ENCODE measurements around the gene STAB2.

DNA sequence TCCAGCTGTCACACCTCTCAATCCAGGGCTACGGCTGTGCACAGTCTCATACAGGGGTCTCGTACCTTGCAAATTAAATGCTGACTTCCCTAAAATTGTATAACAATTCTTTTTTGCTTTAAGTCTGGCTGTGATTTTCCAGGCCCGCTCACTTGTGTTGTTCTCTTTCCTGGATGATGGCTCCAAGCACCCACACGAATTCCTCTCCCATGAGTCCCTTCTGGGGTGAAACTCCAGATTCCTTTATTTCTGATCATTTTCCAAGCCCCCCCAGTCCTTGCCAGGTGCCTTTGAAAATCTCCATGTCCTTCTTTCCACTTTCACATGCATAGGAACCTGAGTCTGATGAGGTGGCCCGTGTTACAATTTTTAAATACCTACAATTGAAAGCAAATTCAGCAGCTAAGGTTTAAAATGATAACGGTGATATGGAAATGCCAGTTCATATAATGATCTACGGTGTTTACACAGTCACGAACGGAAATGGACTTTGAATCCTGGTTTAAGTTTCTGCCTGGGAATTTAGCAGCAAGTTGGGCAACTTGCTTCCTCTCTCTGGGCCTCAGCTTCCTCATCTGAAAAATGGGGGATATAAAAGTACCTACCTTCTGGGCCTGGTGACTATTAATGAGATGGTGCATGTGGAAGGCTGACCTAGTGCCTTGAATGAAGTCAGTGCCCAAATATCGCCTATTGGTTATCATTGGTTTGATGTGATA, 85.5 kb downstream of the STAB2 start:
- TF ChIP-seq EZH2phosphoT487 (IDR thresholded peaks at IDR 0.05; ENCODE audit: low read length), result no peak
- TF ChIP-seq, protein P1, sequence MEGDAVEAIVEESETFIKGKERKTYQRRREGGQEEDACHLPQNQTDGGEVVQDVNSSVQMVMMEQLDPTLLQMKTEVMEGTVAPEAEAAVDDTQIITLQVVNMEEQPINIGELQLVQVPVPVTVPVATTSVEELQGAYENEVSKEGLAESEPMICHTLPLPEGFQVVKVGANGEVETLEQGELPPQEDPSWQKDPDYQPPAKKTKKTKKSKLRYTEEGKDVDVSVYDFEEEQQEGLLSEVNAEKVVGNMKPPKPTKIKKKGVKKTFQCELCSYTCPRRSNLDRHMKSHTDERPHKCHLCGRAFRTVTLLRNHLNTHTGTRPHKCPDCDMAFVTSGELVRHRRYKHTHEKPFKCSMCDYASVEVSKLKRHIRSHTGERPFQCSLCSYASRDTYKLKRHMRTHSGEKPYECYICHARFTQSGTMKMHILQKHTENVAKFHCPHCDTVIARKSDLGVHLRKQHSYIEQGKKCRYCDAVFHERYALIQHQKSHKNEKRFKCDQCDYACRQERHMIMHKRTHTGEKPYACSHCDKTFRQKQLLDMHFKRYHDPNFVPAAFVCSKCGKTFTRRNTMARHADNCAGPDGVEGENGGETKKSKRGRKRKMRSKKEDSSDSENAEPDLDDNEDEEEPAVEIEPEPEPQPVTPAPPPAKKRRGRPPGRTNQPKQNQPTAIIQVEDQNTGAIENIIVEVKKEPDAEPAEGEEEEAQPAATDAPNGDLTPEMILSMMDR (IDR thresholded peaks at IDR 0.05; ENCODE audit: low read length), result no peak
